ENCODE data around the gene ADCYAP1R1.

The ADCYAP1R1 gene

DNA sequence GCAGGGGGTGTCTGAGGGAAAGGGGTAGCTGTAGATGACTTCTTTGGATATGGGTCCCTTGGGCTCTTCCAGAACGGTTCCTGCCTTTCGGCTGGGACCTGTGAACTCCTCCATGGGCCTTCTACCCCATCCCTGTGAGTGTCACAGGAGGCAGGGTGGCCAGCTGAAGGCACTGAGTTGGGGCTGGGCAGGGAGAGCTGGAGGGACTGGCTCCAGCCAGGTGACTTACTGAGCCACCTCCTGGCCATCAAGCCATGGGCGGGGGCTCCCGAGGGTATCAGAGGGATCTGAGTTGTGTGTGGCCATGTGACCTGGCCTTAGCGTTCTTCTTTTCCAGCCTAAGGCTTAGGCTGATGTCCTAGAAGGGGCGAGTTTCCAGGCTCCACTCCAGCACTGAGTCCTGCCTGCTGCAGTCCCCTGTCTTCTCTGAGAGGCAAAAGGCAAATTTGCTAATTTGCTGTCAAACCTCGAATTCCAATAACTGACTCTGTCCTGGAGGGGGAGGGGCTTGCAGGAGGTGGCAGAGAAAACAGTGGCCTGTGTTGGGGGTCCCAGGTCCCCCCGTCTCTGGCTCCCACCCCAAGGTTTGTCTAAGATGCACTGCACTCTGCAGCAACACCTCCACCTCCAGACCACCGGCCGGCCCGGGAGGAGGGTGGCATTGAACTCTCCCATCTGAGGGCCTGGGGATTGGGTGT lies 27.2 kb downstream of the ADCYAP1R1 start:
- DNase-seq (ENCODE audit: insufficient read length, low spot score) (no peak), FAIRE-seq (no peak)

DNA sequence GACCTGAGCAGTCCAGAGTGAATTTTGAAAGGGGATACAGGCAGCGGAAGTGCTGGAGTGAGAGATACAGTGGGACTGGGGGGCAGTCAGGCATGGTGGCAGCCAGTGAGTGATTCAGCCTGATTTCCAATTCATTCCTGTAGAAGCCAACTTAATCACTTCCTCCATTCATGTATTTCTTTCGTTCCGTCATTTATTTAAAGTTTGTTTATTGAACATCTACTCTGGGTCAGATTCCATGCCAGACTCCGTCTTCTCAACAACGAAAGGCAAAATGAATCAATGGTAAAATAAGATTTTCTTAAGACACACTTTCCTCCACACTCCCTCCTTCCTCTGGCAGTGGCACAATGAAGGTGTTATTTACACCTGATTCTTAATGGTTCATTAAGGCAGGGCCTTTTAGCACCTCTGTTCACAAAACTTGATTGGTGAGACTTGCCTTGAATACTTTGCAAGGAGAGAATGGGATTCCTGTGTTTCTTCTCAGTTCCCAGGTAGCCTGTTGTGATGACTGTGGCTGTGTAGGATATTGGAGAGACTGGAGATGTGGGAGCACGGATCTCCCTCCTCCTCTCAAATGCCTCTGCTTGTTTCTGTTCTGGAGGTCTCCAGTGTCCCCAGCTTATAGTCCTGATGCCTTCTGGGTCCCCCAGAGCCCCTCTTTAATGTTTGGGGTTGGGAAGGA lies 27.9 kb downstream of the ADCYAP1R1 start:
- TF ChIP-seq POLR2A (IDR thresholded peaks at IDR 0.05; ENCODE audit: low read depth, low read length), result no peak
- no peak for FAIRE-seq
- DNase-seq (ENCODE audit: insufficient read length, low spot score), result no peak

More for the DNA sequence above, 27.2 kb downstream of the ADCYAP1R1 start:
- no peak for TF ChIP-seq POLR2A (IDR thresholded peaks at IDR 0.05; ENCODE audit: low read depth, low read length)

GRCh38 chr7:31080763-31081162 lies 28.7 kb downstream of the ADCYAP1R1 start:
- DNase-seq (ENCODE audit: insufficient read length, low spot score), result no peak
- no peak for TF ChIP-seq POLR2A (IDR thresholded peaks at IDR 0.05; ENCODE audit: low read depth, low read length)
- no peak for FAIRE-seq

GRCh38 chr7:31082017-31082416 lies 29.9 kb downstream of the ADCYAP1R1 start:
- no peak for DNase-seq (ENCODE audit: insufficient read length, low spot score)
- no peak for FAIRE-seq
- TF ChIP-seq POLR2A (IDR thresholded peaks at IDR 0.05; ENCODE audit: low read depth, low read length), result no peak

GRCh38 chr7:31082447-31082846 lies 30.3 kb downstream of the ADCYAP1R1 start:
- FAIRE-seq (no peak), DNase-seq (ENCODE audit: insufficient read length, low spot score) (no peak)

DNA sequence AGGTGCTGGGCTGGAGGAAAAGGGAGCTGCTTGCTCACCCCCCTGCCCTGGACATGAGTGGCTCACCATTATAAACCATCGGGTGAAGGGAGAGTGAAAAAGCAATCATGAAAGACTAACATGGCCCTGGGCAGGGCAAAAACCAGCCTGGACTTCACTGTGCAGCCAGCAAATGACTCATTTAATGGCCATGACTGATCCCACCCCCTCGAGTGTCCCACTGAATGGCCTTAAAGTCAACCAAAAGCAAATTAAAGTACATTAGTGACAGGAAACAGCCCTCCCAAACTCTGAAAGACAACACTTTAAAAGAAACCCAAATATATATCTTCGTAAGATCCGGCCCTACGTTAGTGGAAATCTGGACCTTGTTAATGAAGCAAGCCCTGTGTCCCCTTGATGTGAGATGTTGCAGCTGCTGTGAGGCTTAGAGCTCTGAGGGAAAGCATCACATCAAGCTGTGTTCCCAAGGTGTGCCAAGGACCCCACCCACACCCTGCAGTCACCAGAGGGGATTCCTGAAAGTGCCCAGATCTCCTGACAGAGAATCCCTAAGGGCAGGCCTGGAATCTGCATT lies 31.2 kb downstream of the ADCYAP1R1 start:
- TF ChIP-seq POLR2A (IDR thresholded peaks at IDR 0.05; ENCODE audit: low read depth, low read length), result no peak
- FAIRE-seq, result no peak
- no peak for DNase-seq (ENCODE audit: insufficient read length, low spot score)

More at GRCh38 chr7:31082447-31082846, 30.3 kb downstream of the ADCYAP1R1 start:
- no peak for TF ChIP-seq POLR2A (IDR thresholded peaks at IDR 0.05; ENCODE audit: low read depth, low read length)

- no peak for TF ChIP-seq POLR2A (IDR thresholded peaks at IDR 0.05; ENCODE audit: low read depth, low read length)
- FAIRE-seq, result no peak
- DNase-seq (ENCODE audit: insufficient read length, low spot score), result no peak
Measured at GRCh38 chr7:31084226-31084625, 32.1 kb downstream of the ADCYAP1R1 start.

DNA sequence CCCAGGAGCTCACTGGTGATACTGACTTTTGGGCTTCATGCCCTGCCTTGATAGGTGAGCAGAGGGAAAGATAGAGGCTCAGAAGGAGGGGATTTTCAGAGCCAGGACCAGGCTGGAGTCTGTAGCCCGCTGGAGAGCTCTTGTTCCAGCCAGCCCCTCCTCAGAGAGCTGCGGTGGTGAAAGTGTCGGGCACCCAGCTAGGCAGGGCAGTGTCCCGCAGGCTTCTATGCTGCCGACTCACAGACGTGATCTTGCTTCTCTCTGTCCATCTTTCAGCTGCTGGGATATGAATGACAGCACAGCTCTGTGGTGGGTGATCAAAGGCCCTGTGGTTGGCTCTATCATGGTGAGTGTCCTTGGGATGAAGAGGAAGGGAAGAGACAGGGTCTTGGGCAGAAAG lies 35.2 kb downstream of the ADCYAP1R1 start:
- no peak for DNase-seq (ENCODE audit: insufficient read length, low spot score)
- no peak for FAIRE-seq
- TF ChIP-seq POLR2A (IDR thresholded peaks at IDR 0.05; ENCODE audit: low read depth, low read length), result no peak

DNA sequence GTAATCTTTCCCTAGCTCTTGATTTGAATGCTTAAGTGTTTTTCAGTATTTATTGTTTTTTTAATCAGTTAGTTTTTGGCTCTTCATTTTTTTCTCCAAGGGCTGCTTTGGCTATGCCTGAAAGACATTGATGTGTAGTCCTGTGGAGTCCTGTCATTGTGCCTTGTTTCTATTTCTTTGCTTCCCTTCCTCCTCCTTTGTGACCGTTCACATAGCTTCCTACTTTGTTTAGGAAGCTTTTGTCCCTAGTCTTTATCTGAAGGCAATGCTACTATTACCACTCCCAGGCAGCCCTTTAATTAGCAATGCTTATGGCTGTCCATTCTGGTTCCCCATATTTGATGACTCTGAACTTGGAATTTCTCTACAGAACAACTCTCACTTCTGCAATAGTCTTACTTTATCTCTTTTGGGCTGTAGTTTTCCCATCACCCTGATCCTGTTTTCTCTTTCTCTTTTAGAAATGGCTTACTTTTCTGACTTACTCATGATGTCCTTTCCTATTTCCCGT lies 39.9 kb downstream of the ADCYAP1R1 start:
- no peak for TF ChIP-seq POLR2A (IDR thresholded peaks at IDR 0.05; ENCODE audit: low read depth, low read length)
- no peak for DNase-seq (ENCODE audit: insufficient read length, low spot score)
- FAIRE-seq, result no peak

DNA sequence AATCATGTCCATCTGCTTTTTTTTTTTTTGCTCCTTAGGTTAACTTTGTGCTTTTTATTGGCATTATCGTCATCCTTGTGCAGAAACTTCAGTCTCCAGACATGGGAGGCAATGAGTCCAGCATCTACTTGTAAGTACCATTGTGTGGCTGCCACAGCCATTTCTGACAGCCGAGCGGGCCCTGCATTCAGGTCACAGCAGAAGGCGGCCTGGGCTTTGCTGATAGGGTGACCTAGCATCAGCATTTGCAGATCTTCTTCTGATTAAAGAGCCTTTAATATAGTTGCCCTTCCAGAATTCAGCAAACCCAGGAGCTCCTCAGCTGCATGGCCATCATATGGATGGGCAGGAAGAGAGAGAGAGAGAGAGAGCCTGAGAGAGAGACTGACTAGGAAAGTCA lies 40.5 kb downstream of the ADCYAP1R1 start:
- no peak for TF ChIP-seq POLR2A (IDR thresholded peaks at IDR 0.05; ENCODE audit: low read depth, low read length)
- no peak for DNase-seq (ENCODE audit: insufficient read length, low spot score)
- no peak for FAIRE-seq

- FAIRE-seq, result no peak
- DNase-seq (ENCODE audit: insufficient read length, low spot score), result no peak
- no peak for TF ChIP-seq POLR2A (IDR thresholded peaks at IDR 0.05; ENCODE audit: low read depth, low read length)
Measured at GRCh38 chr7:31093282-31093681, 41.2 kb downstream of the ADCYAP1R1 start.

GRCh38 chr7:31094271-31094670 lies 42.2 kb downstream of the ADCYAP1R1 start:
- no peak for DNase-seq (ENCODE audit: insufficient read length, low spot score)
- no peak for TF ChIP-seq POLR2A (IDR thresholded peaks at IDR 0.05; ENCODE audit: low read depth, low read length)
- no peak for FAIRE-seq

DNA sequence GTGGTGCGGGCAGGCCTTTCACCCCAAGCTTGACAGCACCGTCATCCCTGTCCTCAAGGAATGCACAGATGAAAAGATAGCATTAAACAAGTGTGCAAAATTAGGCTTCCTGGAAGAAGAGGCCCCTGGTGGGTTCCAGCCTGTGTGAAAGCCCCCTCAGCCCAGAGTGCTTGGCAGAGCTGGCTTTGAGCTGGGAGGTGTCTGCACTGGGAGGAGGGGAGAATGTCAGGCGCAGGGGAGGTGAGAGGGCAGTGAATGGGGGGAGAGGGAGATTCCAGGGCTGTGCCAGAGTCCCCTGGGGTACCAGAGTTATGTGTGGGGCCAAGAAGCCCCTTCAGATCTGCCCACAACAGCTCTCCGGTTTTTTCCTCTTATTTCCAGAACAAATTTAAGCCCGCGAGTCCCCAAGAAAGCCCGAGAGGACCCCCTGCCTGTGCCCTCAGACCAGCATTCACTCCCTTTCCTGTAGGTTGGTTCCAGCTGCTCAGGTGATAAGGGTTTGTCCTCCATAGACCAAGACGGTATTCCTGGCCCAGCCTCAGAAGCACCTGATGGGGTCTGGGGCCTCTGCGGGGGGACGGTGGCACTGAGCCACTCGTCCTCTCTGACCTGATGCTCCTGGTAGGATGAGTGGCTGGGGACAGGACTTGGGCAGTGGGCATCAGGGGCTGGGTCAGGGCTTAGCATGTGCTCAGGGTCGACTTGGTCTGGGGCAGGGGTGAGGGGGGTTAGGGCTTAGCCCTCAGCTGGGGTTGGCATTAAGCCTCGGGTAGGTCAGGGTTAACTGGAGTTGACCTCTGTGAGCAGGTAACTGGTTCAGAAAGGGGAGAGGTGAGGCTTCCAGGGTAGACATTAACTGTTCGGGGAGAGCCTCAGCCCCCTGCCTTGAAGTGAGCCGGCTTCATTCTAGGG lies 43.4 kb downstream of the ADCYAP1R1 start:
- FAIRE-seq (no peak), DNase-seq (ENCODE audit: insufficient read length, low spot score) (no peak)
- TF ChIP-seq POLR2A (IDR thresholded peaks at IDR 0.05; ENCODE audit: low read depth, low read length), result no peak
